ENCODE data around the gene FSTL3.

GRCh38 chr19:719636-720344 is 43.6 kb downstream of the FSTL3 start:
- TF ChIP-seq CTCF (IDR thresholded peaks at IDR 0.05) (no peak), POLR2AphosphoS5 (IDR thresholded peaks at IDR 0.05) (no peak), POLR2A (IDR thresholded peaks at IDR 0.05; ENCODE audit: low read depth) (no peak)

Data from esophagus muscularis mucosa (tissue), 3 donors.